SK-N-SH (cell line): ENCODE results near the gene ARMC9. TPM values are rescaled to one million over a fixed set of nuclear protein-coding genes. Genes with fewer than 3 reads are reported as not detected.

Experiments used
- CTCF ChIA-PET: fragments of 300-600, 350-600 bp; formaldehyde crosslinking; extraction: SDS; loops from one replicate; lab custom pipeline; 2021; lab: Yijun Ruan, JAX
- POLR2A ChIA-PET: fragments of 350-600 bp; sonication (Branson Sonifier 250); formaldehyde crosslinking; extraction: SDS; loops from one replicate; lab custom pipeline; 2020; ENCODE audit warnings: antibody characterized with exemption, inconsistent platforms; lab: Yijun Ruan, JAX
- DNase-seq: peaks from one replicate; pipeline ENCODE4 v3.0.0; 2012
- H2AFZ ChIP-seq: fragments of 200-600 bp; sonication (generic); 2 replicates; pipeline ENCODE4 v1.8.1; 2016; ENCODE audit warnings: antibody characterized with exemption, mild to moderate bottlenecking, low read depth
- H3F3A ChIP-seq: fragments of 200-600 bp; sonication (generic); replicated peaks from 2 replicates; pipeline ENCODE3; 2016; ENCODE audit warnings: antibody characterized with exemption, mild to moderate bottlenecking; ENCODE audit not compliant: insufficient read depth
- H3K27ac ChIP-seq, 2 experiments: fragments of 200-500 bp in 1 of 2; fragments of 200-600 bp in 1 of 2; sonication (Bioruptor generic) in 1 of 2; sonication (generic), shearing (Covaris generic) in 1 of 2; 2 replicates each; pipeline versions ENCODE4 v1.5.1 to v1.6.1; 2014 to 2016; ENCODE audit warnings: low read depth in 2 of 2, inconsistent platforms in 1 of 2, low read length in 1 of 2, mild to moderate bottlenecking in 1 of 2, mixed read lengths in 1 of 2
- H3K27me3 ChIP-seq: fragments of 200-600 bp; sonication (generic), shearing (Covaris generic); 2 replicates; pipeline ENCODE4 v1.6.1; 2016; ENCODE audit warnings: mixed run types; ENCODE audit not compliant: insufficient read depth
- H3K36me3 ChIP-seq, 2 experiments: fragments of 200-500 bp in 1 of 2; fragments of 200-600 bp in 1 of 2; sonication (Bioruptor generic) in 1 of 2; sonication (generic) in 1 of 2; replicated peaks in 1 of 2; 2 replicates each; pipeline versions ENCODE3 to v1.5.1; 2014 to 2016; ENCODE audit warnings: low read length in 1 of 2, mild to moderate bottlenecking in 1 of 2; ENCODE audit not compliant: insufficient read depth in 2 of 2, control insufficient read depth in 1 of 2
- H3K4me1 ChIP-seq, 2 experiments: fragments of 200-500 bp in 1 of 2; fragments of 200-600 bp in 1 of 2; sonication (Bioruptor generic) in 1 of 2; sonication (generic), shearing (Covaris generic) in 1 of 2; 2 replicates each; pipeline versions ENCODE4 v1.5.1 to v1.6.1; 2014 to 2016; ENCODE audit warnings: low read depth in 1 of 2, low read length in 1 of 2, mixed run types in 1 of 2; ENCODE audit not compliant: insufficient read depth in 2 of 2, control insufficient read depth in 1 of 2
- H3K4me2 ChIP-seq: fragments of 200-600 bp; sonication (generic), shearing (Covaris generic); 2 replicates; pipeline ENCODE4 v1.6.1; 2017; ENCODE audit warnings: mixed run types
- H3K4me3 ChIP-seq, 2 experiments: fragments of 200-500 bp in 1 of 2; fragments of 200-600 bp in 1 of 2; sonication (Bioruptor generic) in 1 of 2; sonication (generic), shearing (Covaris generic) in 1 of 2; 2 replicates each; pipeline versions ENCODE4 v1.5.1 to v1.8.1; 2014 to 2016; ENCODE audit warnings: low read depth in 2 of 2, inconsistent platforms in 1 of 2, low read length in 1 of 2, mild to moderate bottlenecking in 1 of 2, mixed read lengths in 1 of 2, moderate library complexity in 1 of 2
- H3K79me2 ChIP-seq: fragments of 200-600 bp; sonication (generic); 2 replicates; pipeline ENCODE4 v1.8.1; 2017; ENCODE audit warnings: mild to moderate bottlenecking; ENCODE audit not compliant: insufficient read depth
- H3K9ac ChIP-seq: fragments of 200-600 bp; sonication (generic); 2 replicates; pipeline ENCODE4 v1.6.1; 2017; ENCODE audit warnings: mixed run types
- H3K9me2 ChIP-seq: fragments of 200-600 bp; sonication (generic); 2 replicates; pipeline ENCODE4 v1.6.1; 2017; ENCODE audit warnings: mixed run types
- H3K9me3 ChIP-seq: fragments of 200-600 bp; sonication (generic); 2 replicates; pipeline ENCODE4 v1.6.1; 2017; ENCODE audit warnings: mixed run types, mild to moderate bottlenecking, moderate library complexity
- H4K20me1 ChIP-seq: fragments of 200-600 bp; sonication (generic); 2 replicates; pipeline ENCODE4 v1.6.1; 2017; ENCODE audit warnings: mild to moderate bottlenecking, mixed run types; ENCODE audit not compliant: insufficient read depth
- CHD2 ChIP-seq: fragments of 150-350 bp; IDR thresholded peaks from 2 replicates; pipeline ENCODE4 v1.6.1; 2018; ENCODE audit warnings: low read length; ENCODE audit not compliant: partially characterized antibody
- ELF1 ChIP-seq: IDR thresholded peaks from 2 replicates; pipeline ENCODE4 v1.4.0; 2012
- FOSL2 ChIP-seq: IDR thresholded peaks from 2 replicates; pipeline ENCODE4 v1.4.0; 2012; ENCODE audit warnings: low read depth, mild to moderate bottlenecking, moderate library complexity, borderline replicate concordance
- GATA2 ChIP-seq: sonication (generic); formaldehyde crosslinking; IDR thresholded peaks from 2 replicates; pipeline ENCODE4 v1.5.0; 2020; ENCODE audit warnings: mild to moderate bottlenecking, missing genetic modification reagents
- NRF1 ChIP-seq: IDR thresholded peaks from 2 replicates; pipeline ENCODE4 v1.6.1; 2012; ENCODE audit warnings: low read depth, mild to moderate bottlenecking, low read length
- POLR2AphosphoS5 ChIP-seq: IDR thresholded peaks from 2 replicates; pipeline ENCODE4 v1.6.1; 2012; ENCODE audit warnings: low read depth, low read length
- RCOR1 ChIP-seq: fragments of 150-350 bp; IDR thresholded peaks from 2 replicates; pipeline ENCODE4 v1.6.1; 2017; ENCODE audit warnings: antibody characterized with exemption, low read length
- RFX5 ChIP-seq: IDR thresholded peaks from 2 replicates; pipeline ENCODE4 v1.6.1; 2012; ENCODE audit warnings: mild to moderate bottlenecking, improper control_type of control experiment, low read length
- RXRA ChIP-seq: IDR thresholded peaks from 2 replicates; pipeline ENCODE4 v1.4.0; 2012; ENCODE audit warnings: low read depth, mild to moderate bottlenecking, borderline replicate concordance
- TAF1 ChIP-seq: IDR thresholded peaks from 2 replicates; pipeline ENCODE4 v1.6.1; 2012; ENCODE audit warnings: low read depth, mild to moderate bottlenecking, low read length, moderate library complexity, borderline replicate concordance
- TEAD4 ChIP-seq: IDR thresholded peaks from 2 replicates; pipeline ENCODE4 v1.4.0; 2012; ENCODE audit warnings: mild to moderate bottlenecking, borderline replicate concordance; ENCODE audit not compliant: insufficient read depth
- WGBS: methylation state at CpG from one replicate; pipeline ENCODE4 v1.1.6; 2017; ENCODE audit warnings: low lambda C conversion rate; 5-methylcytosine and 5-hydroxymethylcytosine counted together
- polyA plus RNA-seq, 3 experiments: library from polyadenylated mRNA; depleted of rRNA; stranded (reverse); fragments of >200 nt; gene quantifications; 2 replicates each; pipeline ENCODE4 v1.2.3, GENCODE V29; 2012
- TF ChIP-seq, protein P1 (sequence below): IDR thresholded peaks from 2 replicates; pipeline ENCODE4 v1.6.1; 2012; ENCODE audit warnings: mild to moderate bottlenecking, low read depth, low read length, moderate library complexity
- TF ChIP-seq, protein P2 (sequence below): IDR thresholded peaks from 2 replicates; pipeline ENCODE4 v1.4.0; 2012; ENCODE audit warnings: low read depth
- TF ChIP-seq, protein P3 (sequence below): fragments of 150-350 bp; IDR thresholded peaks from 2 replicates; pipeline ENCODE4 v1.6.1; 2017; ENCODE audit warnings: antibody characterized with exemption, low read length, low read depth, borderline replicate concordance
- TF ChIP-seq, protein P4 (sequence below): fragments of 150-350 bp; IDR thresholded peaks from 2 replicates; pipeline ENCODE4 v1.6.1; 2016; ENCODE audit warnings: mild to moderate bottlenecking, low read depth, low read length
- TF ChIP-seq, protein P5 (sequence below): IDR thresholded peaks from 2 replicates; pipeline ENCODE4 v1.4.0; 2012; ENCODE audit warnings: low read depth, borderline replicate concordance
- TF ChIP-seq, protein P6 (sequence below): IDR thresholded peaks from 2 replicates; pipeline ENCODE4 v1.4.0; 2012; ENCODE audit warnings: low read depth, borderline replicate concordance
- TF ChIP-seq, protein P7 (sequence below): fragments of 200-600 bp; sonication (generic); IDR thresholded peaks from 2 replicates; pipeline ENCODE4 v1.6.1; 2017; ENCODE audit warnings: antibody characterized with exemption, mild to moderate bottlenecking, moderate library complexity
- TF ChIP-seq, protein P8 (sequence below): IDR thresholded peaks from 2 replicates; pipeline ENCODE4; 2012

ARMC9 gene
- polyA plus RNA-seq, 1 of the 3 experiments (the other 2 are of a cell fraction), result 25.3 TPM

DNA sequence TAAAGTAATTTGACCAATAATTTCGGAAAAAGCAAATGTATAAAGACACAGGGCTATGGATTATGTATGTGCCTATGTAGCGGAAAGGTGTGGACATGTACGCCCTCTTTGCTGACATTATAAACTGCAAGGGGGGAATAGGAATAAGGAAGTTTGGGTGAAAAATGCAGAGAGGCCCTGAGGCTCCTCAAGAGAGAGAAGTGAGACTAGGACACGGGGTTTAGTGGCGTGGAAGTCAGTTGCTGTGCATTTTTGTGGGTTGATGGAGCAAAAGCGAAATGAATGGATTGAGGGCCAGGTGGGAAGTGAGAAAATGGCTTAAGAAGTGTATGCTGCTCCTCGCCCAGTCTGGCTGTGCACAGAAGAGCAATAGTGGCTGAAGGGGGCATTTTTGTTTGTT lies 100.8 kb downstream of the ARMC9 start:
- H3K9ac ChIP-seq, result no peak overlapping the region
- H3F3A ChIP-seq, result peaks cover 5% of the 10 kb centered on the region
- H3K4me3 ChIP-seq, result no peak overlapping the region
- CTCF ChIA-PET, result interaction anchor here (1.2 to 16.3 kb wide), 7 partner anchors 8 to 109 kb away, joined by 3 to 302 read pairs (median 9); partner anchors contain the start of gene B3GNT7
- H3K79me2 ChIP-seq, result no peaks in the 10 kb centered on the region
- no peak overlapping the region for H3K27ac ChIP-seq
- no peaks in the 10 kb centered on the region for H3K9me2 ChIP-seq
- no peak for DNase-seq
- no peaks in the 10 kb centered on the region for H3K27me3 ChIP-seq
- no peak overlapping the region for H3K4me2 ChIP-seq
- H3K4me1 ChIP-seq, result no peaks in the 10 kb centered on the region; a peak in 1 of 4 replicates
- H3K9me3 ChIP-seq, result no peaks in the 10 kb centered on the region
- no peaks in the 10 kb centered on the region for H4K20me1 ChIP-seq
- POLR2A ChIA-PET, result no interaction called here
- WGBS, result 94% methylated on average over 7 of the region's 7 CpGs
- TF ChIP-seq, protein P1, sequence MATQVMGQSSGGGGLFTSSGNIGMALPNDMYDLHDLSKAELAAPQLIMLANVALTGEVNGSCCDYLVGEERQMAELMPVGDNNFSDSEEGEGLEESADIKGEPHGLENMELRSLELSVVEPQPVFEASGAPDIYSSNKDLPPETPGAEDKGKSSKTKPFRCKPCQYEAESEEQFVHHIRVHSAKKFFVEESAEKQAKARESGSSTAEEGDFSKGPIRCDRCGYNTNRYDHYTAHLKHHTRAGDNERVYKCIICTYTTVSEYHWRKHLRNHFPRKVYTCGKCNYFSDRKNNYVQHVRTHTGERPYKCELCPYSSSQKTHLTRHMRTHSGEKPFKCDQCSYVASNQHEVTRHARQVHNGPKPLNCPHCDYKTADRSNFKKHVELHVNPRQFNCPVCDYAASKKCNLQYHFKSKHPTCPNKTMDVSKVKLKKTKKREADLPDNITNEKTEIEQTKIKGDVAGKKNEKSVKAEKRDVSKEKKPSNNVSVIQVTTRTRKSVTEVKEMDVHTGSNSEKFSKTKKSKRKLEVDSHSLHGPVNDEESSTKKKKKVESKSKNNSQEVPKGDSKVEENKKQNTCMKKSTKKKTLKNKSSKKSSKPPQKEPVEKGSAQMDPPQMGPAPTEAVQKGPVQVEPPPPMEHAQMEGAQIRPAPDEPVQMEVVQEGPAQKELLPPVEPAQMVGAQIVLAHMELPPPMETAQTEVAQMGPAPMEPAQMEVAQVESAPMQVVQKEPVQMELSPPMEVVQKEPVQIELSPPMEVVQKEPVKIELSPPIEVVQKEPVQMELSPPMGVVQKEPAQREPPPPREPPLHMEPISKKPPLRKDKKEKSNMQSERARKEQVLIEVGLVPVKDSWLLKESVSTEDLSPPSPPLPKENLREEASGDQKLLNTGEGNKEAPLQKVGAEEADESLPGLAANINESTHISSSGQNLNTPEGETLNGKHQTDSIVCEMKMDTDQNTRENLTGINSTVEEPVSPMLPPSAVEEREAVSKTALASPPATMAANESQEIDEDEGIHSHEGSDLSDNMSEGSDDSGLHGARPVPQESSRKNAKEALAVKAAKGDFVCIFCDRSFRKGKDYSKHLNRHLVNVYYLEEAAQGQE, result no peak
- TF ChIP-seq CHD2, result no peak
- TF ChIP-seq POLR2AphosphoS5, result no peak
- TF ChIP-seq, protein P2, sequence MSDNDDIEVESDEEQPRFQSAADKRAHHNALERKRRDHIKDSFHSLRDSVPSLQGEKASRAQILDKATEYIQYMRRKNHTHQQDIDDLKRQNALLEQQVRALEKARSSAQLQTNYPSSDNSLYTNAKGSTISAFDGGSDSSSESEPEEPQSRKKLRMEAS, result no peak
- TF ChIP-seq, protein P3, sequence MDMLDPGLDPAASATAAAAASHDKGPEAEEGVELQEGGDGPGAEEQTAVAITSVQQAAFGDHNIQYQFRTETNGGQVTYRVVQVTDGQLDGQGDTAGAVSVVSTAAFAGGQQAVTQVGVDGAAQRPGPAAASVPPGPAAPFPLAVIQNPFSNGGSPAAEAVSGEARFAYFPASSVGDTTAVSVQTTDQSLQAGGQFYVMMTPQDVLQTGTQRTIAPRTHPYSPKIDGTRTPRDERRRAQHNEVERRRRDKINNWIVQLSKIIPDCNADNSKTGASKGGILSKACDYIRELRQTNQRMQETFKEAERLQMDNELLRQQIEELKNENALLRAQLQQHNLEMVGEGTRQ, result no peak
- TF ChIP-seq RFX5, result no peak
- TF ChIP-seq, protein P4, sequence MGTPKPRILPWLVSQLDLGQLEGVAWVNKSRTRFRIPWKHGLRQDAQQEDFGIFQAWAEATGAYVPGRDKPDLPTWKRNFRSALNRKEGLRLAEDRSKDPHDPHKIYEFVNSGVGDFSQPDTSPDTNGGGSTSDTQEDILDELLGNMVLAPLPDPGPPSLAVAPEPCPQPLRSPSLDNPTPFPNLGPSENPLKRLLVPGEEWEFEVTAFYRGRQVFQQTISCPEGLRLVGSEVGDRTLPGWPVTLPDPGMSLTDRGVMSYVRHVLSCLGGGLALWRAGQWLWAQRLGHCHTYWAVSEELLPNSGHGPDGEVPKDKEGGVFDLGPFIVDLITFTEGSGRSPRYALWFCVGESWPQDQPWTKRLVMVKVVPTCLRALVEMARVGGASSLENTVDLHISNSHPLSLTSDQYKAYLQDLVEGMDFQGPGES, result no peak
- no peak for TF ChIP-seq GATA2 (CRISPR knock-in tag)
- TF ChIP-seq, protein P5, sequence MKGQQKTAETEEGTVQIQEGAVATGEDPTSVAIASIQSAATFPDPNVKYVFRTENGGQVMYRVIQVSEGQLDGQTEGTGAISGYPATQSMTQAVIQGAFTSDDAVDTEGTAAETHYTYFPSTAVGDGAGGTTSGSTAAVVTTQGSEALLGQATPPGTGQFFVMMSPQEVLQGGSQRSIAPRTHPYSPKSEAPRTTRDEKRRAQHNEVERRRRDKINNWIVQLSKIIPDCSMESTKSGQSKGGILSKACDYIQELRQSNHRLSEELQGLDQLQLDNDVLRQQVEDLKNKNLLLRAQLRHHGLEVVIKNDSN, result no peak
- TF ChIP-seq, protein P6, sequence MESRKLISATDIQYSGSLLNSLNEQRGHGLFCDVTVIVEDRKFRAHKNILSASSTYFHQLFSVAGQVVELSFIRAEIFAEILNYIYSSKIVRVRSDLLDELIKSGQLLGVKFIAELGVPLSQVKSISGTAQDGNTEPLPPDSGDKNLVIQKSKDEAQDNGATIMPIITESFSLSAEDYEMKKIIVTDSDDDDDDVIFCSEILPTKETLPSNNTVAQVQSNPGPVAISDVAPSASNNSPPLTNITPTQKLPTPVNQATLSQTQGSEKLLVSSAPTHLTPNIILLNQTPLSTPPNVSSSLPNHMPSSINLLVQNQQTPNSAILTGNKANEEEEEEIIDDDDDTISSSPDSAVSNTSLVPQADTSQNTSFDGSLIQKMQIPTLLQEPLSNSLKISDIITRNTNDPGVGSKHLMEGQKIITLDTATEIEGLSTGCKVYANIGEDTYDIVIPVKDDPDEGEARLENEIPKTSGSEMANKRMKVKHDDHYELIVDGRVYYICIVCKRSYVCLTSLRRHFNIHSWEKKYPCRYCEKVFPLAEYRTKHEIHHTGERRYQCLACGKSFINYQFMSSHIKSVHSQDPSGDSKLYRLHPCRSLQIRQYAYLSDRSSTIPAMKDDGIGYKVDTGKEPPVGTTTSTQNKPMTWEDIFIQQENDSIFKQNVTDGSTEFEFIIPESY, result no peak
- no peak for TF ChIP-seq TEAD4
- no peak for TF ChIP-seq NRF1
- no peak for TF ChIP-seq TAF1
- no peak for TF ChIP-seq ELF1
- no peak for TF ChIP-seq RXRA
- TF ChIP-seq FOSL2, result no peak
- TF ChIP-seq, protein P7, sequence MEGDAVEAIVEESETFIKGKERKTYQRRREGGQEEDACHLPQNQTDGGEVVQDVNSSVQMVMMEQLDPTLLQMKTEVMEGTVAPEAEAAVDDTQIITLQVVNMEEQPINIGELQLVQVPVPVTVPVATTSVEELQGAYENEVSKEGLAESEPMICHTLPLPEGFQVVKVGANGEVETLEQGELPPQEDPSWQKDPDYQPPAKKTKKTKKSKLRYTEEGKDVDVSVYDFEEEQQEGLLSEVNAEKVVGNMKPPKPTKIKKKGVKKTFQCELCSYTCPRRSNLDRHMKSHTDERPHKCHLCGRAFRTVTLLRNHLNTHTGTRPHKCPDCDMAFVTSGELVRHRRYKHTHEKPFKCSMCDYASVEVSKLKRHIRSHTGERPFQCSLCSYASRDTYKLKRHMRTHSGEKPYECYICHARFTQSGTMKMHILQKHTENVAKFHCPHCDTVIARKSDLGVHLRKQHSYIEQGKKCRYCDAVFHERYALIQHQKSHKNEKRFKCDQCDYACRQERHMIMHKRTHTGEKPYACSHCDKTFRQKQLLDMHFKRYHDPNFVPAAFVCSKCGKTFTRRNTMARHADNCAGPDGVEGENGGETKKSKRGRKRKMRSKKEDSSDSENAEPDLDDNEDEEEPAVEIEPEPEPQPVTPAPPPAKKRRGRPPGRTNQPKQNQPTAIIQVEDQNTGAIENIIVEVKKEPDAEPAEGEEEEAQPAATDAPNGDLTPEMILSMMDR, result no peak
- TF ChIP-seq RCOR1, result no peak
- TF ChIP-seq, protein P8, sequence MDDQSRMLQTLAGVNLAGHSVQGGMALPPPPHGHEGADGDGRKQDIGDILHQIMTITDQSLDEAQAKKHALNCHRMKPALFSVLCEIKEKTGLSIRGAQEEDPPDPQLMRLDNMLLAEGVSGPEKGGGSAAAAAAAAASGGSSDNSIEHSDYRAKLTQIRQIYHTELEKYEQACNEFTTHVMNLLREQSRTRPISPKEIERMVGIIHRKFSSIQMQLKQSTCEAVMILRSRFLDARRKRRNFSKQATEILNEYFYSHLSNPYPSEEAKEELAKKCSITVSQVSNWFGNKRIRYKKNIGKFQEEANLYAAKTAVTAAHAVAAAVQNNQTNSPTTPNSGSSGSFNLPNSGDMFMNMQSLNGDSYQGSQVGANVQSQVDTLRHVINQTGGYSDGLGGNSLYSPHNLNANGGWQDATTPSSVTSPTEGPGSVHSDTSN, result no peak
- H3K36me3 ChIP-seq, result peaks cover 16 to 24% of the 10 kb centered on the region in 2 experiments
- no peak overlapping the region for H2AFZ ChIP-seq
